GM21576 (cell line): ENCODE measurements around the gene CAMSAP2.

Experiments used
- ATAC-seq: cut with Tn5 transposase; IDR thresholded peaks from one replicate; pipeline ENCODE4 v1.9.1; 2021; ENCODE audit warnings: mild to moderate bottlenecking, moderate library complexity; ENCODE audit not compliant: unreplicated experiment

Gene CAMSAP2

DNA sequence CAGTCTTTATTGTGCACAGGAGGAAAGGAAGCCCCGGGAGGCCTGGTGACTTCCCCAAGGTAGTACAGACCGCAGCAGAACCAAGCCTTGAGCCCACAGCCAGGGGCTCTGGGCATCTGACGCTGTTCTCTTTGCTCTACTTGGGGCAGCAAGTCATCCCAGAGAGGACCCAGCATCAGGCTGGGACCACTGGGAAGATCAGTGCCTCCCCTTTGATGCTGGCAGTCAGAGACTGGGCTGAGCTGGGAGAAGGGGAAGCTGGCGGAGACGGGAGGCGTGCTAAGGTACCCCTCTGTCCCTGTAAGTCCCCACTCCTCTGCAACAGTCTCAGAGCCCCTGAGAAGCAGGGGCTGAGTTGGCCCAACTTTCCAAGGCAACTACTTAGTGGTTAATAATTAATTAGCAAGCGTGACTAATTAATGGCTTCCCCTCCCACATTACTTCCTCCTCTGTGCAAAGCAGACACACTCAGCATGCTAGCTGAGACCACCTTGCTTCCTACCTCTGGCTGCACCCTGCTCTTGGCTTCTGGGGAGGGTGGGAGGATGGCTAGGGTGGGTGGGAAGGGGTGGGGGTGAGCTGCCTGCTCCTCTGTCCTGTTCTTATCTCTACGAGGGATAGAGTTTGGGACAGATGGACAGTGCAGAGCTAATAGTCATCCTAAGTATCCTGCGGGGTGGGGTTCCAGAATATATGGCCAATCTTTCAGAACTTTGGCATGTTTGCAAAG is 157.3 kb downstream of the CAMSAP2 start:
- ATAC-seq, result no peak

DNA sequence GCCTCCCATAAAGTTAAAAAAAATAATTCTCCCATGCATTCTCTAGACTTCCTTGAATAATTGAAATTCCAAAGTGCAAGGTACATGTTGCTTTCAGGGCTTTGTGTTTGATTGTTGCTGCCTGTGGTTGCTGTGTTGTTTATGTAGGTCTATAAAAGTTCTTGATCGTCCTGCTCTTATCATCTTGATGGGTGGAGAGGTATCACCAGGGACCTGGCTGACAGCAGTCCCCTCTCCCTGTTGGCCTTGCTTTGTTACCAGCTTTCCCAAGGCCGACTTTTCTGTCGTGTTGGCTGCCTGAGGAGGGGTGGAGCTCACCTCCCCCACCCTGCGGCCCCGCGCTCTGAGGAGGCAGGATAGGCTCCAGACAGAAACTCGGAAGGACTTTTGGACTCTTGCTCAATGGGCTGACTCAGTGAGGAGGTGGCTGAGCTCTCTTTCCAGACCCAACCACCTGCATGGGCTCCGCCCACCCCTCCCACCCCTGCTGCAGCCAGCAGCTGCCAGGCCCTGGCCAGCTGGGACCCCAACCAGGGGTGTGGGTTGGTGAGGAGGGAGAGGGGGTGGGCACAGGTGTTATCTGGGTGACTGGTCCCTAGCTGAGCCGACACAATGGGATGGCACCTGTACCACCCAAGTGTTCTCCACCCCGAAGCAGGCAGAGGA is 158.0 kb downstream of the CAMSAP2 start:
- ATAC-seq, result no peak

DNA sequence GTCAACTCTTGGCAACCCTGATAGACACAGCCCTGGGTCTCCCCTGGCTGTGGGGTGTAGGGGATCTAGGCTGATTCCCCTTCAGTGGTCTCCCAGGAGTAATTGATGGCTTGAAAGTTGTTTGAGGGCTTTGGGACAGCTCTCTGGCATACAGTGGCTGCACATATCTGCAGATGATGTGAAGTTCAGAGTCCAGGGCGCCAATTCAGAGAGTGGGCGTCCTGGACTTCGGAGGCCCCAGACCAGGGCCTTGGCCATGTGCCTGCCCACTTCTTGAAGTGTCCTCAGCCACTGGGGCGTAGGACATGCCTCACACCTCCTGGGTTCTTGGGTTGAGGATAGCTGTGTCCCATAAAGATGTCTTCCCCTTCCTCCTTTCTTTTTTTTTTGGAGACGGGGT is 158.6 kb downstream of the CAMSAP2 start:
- no peak for ATAC-seq

DNA sequence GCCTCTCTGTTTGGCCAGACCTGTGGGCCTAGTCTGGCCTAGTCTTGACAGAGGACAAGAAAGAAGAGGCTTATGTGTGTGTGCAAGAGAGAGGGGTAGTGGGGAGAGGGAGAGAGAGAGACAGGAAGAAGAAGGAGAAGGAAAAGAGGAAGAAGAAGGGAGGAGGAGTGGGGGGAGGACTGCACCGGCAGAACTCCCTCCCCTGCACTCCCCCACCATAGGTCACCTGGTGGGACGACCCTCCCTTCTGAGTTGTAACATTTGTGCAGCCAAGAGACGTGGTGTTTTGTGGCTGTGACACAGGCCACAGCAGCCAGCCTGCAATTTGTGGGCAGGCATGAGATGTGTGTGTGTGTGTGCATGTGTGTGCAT is 160.3 kb downstream of the CAMSAP2 start:
- ATAC-seq, result no peak

DNA sequence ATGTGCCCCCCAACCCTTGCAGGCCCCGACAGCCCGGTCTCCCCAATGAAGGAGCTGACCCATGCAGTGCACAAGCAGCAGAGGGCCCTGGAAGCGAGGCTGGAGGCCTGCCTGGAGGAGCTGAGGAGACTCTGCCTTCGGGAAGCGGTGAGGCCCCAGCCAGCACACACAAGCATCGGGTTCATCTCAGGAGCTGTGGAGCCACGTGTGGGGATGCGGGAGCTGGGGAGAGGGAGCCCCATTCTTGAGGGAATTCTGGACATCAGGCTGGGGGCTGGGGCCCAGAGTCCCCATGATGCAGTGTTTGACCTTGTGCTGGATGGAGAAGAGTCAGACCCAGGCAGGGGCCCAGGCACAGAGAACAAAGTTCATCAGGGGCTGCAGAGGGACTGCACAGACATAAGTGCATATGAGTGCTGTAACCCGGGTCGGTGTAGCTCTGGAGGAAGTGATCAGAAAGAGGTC is 160.8 kb downstream of the CAMSAP2 start:
- no peak for ATAC-seq

DNA sequence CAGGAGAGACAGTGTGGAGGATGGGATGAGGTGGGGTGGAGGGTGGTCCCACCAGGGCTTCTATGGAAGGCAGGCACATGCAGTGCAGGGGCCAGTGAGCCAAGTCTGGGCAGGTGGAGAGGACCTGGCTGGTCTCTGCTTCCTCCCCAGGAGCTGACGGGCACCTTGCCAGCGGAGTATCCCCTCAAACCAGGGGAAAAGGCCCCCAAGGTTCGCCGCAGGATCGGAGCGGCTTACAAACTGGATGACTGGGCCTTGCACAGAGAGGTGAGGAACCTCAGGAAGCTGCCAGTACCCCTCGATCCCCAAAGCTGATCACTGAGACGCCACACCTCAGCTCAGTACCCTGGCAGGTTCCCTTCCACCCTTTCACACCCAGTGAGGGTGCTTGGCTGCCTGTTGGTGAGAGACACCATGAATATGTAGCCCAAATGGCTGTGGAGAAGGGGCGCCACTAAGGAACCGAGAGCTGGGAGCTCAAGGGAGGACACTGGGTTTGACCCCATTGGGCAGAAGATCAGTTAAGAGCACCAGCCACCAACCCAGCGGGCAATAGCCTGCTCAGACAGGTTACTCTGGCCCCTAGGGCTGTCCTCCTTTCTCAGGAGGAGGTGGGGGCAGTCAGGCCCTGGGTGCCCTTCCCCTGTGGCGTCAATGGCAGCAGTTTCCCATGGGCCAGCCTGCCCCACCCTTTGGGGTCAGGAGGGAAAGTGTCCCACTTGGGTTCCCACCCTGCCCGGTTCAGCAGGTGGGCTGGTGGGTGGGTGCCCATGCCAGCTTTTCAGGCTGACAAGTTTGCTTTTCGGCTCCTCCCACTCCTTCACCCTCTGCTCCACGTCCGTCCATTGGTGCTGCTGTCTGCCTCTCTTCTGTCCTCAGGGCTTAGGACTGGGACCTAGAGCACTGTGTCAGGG is 161.5 kb downstream of the CAMSAP2 start:
- no peak for ATAC-seq

DNA sequence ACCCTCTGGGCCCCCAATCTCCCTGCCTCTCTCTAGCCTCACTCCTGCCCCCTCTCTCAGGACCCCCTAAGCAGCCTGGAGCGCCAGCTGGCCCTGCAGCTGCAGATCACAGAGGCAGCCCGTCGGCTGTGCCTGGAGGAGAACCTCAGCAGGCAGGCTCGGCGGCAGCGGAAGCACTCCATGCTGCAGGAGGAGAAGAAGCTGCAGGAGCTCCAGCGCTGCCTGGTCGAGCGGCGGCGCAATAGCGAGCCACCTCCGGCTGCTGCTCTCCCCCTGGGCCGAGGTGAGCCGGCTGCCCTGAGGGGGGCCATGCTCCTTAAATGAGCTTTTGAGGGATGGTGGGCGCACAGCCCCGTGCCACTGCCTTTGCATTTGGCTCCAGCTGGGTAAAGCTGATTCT is 162.2 kb downstream of the CAMSAP2 start:
- no peak for ATAC-seq

DNA sequence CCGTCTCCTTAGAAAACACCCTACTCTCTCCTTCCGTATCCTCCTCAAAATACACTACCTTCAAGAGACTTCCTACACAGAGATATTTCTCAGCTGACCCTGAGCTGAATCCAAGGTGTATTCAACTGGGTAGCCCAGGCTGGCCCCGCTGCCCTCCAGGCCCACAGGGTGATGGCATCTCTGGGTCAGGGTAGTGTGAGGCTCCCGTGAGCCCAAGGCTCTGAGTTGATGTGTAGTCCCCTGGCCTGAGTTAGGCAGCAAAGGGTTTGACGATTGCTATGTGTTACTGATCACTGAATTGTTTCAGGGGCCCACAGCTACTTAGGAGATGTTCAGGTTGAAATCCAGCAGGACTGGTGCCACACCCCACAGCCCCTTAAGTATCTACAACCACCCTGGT is 162.7 kb downstream of the CAMSAP2 start:
- no peak for ATAC-seq

DNA sequence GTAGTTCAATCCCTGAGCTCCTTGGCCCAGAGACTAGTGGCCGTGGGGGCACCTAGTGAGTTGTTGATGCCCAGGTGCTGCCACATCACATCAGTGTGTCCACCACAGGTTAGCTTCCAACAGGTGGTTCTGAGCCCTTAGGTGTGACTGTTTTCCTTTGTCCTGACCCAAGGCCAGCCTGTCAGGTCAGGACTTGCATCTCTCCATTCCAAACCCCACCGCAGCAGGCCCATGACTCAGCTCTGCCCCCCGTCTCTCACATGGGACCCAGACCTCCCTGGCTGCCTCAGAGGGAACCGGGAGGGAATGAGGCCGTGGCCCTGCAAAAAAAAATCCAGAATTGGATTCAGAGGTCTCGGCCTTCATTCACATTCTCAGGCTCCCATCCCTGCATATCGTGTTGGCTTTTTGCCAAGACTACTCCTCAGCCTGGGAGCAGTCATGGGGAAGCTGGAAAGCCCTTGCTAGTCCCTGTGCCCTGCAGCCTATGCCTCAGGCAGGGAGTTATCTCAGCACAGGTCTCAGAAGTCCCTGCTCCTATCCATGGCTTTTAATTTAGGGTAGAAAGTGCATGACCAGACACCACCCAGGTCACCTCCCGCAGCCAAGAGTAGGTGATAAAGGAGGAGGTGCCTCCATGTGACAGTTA is 163.2 kb downstream of the CAMSAP2 start:
- no peak for ATAC-seq

DNA sequence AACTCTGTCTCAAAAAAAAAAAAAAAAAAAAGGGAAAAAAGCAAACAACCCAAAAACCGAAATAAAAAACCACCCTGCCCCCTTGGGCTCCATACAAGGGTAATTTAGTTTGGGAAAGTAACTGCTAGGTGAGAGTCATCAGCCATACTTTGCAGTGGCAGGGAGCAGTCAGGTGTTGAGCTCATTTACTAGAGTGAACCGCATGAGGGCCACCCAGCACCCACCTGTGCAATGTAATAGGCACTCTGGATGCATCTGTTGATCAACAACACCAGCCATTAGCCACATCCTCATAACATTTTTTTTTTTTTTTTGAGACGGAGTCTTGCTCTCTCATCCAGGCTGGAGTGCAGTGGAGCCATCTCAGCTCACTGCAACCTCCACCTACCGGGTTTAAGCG is 165.1 kb downstream of the CAMSAP2 start:
- ATAC-seq, result no peak

DNA sequence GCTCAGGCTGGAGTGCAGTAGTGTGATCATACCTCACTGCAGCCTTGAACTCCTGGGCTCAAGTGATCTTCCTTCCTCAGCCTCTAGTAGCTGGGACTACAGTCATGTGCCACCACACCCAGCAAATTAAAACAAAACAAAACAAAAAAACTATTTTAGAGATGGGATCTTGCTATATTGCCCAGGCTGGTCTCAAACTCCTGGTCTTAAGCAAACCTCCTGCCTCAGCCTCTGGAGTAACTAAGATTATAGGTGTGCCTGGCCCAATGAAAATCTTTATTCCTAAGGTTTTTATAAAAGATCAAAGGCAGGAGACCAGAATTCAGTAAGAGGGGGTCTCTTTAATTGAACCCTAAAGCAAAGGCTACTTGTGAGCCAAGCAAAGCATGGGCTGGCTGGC is 166.1 kb downstream of the CAMSAP2 start:
- no peak for ATAC-seq

DNA sequence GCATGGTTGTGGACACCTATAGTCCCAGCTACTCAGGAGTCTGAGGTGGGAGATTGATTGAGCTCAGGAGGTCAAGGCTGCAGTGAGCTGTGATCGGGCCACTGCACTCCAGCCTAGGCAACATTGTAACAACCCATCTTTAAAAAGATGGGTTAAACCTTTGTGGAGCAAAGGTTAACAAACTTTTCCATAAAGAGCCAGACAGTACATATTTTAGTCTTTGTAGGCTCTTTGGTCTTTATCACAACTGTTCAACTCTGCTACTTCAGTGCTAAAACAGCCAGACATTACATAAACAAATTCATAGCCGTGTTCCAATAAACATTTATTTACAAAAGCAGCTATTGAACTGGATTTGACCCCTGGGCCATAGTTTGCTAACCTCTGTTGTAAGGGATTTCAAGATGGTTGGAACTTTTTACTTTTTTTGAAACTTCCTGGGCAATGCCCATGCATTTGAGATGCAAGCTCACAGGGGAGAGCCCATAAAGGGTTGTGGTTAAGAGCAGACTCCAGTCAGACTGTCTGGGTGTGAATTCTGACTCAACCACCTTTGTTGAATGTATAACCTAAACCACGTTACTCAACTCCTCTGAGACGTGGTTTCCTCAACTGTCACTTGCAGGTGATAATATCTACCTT is 166.8 kb downstream of the CAMSAP2 start:
- ATAC-seq, result no peak

DNA sequence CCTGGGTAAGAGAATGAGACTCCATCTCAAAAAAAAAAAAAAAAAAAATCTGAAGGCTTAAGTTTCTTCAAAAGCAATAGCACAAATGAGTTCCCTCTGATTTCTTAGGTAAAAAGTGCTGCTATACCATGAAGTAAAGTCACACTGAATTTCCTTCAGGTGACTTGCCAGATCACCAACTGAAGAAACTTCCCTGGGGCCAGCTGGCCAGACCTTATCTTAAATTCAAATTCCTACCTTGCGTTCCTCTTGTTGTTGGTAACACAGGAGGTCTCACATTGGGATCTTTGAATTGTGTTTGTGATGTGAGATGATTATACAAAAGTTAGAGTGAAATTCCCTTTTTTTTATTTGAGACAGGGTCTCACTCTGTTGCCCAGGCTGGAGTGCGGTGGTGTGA is 167.8 kb downstream of the CAMSAP2 start:
- no peak for ATAC-seq

DNA sequence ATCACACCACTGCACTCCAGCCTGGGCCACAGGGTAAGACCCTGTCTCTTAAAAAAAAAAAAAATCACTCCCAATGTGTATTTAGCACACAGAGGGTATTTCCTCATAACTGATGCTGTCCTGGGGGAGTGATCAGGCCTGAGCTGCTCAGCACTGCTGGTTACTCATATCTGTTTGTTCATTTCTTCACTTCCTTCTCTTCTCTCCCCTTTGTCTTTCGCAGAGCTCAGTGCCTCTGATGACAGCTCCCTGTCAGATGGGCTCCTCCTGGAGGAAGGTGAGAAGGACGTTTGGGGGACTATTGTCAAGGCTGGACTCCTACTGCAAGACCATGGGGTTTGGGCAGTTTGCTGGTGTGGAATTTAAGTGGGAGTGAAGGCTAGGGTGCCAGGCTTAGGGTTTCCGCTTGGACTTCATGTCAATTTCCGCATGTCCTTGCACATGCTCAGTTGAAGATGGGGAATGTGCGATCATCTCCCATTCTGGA is 169.0 kb downstream of the CAMSAP2 start:
- peak; percentile 61 for ATAC-seq

DNA sequence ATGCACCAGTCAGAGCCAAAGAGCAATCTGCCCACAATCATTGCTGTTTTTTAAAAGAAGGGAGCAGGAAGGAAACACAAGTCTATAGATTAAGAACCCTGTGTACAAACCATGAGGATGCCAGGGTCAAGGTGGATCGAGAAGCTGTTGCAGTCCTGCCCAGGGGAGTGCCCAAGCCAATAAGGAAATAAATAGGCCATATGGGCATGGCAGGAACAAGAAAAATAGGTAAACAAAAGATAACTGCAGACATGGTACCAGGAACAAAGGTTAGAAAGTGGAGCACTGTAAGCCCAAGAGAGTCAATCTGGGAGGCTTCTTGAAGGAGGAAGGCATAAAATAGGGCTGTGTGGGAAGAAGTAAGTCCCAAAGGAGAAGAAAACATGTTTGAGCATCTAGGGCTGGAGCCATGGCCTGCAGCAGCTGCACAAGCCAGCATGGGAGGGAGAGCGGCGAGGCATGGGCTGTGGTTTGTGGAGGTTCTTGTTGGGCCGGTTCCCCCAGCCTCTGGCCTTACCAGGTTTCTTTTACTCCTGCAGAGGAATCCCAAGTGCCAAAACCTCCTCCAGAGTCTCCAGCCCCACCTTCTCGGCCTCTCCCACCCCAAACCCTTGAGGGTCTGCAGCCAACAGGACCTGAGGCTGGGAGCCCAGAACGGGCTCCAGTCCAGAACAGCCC is 169.6 kb downstream of the CAMSAP2 start:
- no peak for ATAC-seq

DNA sequence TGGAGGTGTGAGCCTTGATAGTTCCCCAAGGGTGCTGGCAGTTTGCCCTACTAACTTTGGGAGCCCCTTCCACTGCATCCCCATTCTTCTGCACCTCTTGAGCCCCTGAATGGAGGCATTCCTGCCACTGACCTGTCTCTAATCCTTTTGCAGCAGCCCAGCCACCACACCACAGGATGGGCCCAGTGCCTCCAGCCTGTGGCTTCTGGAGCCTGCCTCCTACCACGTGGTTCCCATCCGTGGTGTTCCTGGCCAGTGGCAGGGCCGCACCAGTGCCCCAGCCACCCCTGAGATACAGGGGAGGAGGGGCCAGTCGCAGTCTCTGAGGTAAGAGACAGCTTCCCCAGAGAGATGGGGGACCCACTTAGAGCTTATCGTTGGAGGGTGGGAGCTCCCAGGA is 170.4 kb downstream of the CAMSAP2 start:
- ATAC-seq, result no peak

DNA sequence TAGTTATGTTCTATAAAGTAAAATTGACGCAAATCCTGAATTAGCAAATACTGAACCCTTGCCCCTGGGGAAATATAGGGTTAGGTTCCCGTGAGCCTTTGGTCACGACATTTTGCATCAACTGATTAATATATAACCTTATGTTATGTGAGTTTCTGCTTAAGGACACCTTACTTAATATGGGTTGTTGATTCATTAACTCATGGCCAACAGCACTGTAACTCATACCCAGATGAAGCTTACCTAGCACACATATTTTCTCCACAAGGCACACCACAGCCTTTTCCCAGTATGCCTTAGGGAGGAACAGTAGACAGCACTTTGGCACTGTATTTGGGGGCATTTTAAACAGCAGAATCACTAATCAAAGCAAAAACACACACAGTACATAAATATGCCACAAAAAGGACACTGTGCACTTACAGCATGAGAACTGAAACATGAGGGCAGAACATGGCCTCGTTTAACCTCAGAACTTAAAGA is 171.1 kb downstream of the CAMSAP2 start:
- no peak for ATAC-seq
